ENCODE data around the gene ISG15.
"Not testable (repeated sequence)": the region's sequence is repeated elsewhere in the genome, so short reads cannot be mapped to it uniquely, and the experiment has no call there.

ISG15 gene

GRCh38 chr1:1030867-1031658, 17.8 kb downstream of the ISG15 start:
- DNase-seq (ENCODE audit: low spot score): not testable (repeated sequence)

DNA sequence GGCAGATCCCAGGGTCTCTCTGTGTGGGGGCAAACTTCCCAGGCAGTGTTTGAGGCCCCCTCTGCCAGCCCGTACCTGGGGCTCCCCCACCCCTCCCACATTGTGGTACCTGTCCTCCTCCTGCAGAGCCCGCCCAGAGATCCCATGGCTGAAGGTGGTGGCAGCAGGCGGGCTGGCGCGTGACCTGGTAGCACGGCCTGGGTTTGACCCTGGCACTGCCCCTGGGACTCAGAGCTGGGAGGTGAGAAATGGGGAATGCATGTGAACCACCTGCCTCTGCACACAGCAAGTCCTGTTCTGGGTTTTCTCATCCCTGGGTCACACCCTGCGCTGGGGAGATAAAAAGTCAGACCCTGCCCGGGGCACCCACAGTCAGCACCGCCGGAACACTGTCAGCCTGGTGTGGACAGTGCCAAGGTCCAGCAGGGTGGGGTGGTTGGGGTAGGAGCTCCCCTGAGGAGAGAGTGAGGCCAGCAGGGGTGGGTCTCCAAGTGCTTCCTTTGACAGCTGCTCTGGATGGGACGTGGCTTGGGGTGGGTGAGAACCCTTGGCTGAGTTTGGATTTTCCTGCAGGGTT, 18.4 kb downstream of the ISG15 start:
- DNase-seq (ENCODE audit: low spot score): no peak

GRCh38 chr1:1032424-1032823, 19.1 kb downstream of the ISG15 start:
- DNase-seq (ENCODE audit: low spot score): no peak

- peak; percentile 92 for DNase-seq (ENCODE audit: low spot score)
Observed at GRCh38 chr1:1033009-1033587, 19.8 kb downstream of the ISG15 start.

DNA sequence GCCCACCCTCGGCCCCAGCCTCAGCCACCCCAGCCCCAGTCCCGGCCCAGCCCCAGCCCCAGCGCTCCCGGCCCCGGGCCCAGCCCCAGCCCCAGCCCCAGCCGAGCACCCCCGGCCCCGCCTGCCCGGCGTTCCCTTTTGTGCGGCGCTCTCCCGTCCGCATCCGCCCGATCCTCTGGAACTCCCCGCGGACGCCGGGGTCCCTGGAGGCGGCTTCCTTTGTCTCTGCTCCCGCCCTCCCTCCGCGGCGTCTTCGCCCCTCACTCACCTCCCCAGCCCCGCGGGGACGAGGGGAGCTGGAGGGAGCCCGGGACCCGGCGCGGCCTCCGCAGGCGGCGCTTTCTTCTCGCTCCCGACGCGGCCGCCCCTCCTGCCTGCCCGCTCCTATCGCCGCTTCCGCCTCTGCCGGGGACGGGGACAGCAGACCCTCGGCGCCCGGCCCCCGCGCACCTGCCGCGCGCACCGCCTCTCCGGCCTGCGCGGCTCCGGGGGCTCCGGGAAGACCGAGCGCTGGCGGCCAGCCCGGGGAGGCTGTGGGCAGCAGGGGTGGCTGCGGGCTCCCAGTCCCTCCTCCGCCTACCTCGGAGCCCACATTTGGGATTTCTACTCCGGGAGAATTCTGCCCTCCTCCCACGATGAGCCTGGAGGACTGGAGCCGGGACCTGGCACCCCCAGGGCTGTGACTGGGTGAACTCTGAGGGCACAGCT, 20.6 kb downstream of the ISG15 start:
- DNase-seq (ENCODE audit: low spot score): no peak

GRCh38 chr1:1034439-1034781, 21.1 kb downstream of the ISG15 start:
- DNase-seq (ENCODE audit: low spot score): no peak

DNA sequence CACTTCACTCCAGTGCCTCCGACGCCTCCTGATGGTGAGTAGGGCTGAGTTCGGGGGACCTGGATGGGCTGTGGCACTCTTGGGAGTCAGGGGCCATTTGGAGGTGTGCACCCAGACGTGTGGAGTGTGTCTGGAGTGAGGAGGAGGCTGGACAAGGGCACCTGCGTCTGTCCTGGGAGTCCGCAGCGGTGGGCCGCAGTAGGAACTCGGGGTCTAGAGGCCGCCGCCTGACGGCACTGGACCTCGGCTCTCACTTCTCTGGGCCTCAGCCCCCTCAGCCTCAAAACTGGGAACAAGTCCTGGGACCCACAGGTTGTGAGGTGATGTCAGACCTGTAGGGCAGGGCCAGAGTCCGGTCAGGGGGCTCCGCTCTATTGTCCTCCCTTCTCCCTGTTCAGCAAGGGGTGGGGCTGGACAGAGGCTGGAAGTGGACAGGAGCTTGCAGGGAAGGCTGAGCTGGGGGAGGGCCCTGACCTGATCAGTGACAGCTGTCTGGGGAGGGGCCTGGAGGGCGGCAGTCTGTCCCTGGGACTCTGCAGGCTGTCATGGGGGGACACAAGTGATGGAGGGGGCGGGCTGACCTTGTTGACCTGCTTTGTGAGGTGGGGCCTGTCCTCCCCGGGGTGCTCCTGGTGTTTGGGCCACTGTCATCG, 22.1 kb downstream of the ISG15 start:
- no peak for DNase-seq (ENCODE audit: low spot score)

DNA sequence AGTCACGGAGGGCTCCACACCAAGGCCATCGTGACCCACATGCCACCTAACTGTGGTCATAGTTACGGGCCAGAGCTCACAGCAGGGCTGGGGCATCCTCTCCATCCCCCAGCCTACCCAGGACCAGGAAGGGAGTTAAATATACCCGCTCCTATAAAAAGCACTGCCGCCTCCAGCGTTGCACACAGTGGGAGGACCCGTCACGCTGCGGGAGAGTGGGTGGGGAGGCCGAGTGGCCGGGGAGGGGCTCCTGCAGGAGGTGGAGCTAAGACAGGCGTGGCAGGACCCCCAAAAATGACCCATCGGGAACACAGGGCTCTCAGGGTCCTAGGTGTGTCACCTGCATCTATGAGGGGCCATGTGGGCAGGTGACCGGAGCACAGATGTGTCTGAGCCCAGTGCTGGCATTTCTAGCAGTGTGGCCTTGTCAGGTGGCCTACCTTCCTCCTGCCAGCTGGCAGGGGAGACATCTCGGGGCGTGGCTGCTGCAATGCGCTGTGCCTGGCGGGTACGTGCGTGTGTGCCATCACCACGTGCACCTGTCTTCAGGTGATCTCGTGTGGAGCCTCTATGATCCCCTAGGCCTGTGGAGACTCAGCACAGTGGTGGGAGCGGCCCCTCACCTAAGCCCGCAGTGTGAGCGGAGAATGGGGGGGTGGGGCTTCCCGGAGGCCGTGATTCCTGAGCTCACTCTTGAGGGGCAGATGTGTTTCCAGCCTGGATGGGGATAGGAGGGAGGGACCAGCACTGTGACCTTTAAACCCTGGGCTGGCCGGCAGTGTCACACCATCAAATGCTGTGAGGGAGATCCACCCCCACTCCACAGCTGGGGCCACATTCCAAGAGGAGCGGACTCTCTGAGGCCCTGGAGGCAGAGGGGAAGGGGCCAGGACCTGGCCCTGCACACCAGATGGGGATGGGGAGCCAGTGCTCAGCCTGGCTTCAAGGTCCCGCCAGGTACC, 24.4 kb downstream of the ISG15 start:
- no peak for DNase-seq (ENCODE audit: low spot score)

DNA sequence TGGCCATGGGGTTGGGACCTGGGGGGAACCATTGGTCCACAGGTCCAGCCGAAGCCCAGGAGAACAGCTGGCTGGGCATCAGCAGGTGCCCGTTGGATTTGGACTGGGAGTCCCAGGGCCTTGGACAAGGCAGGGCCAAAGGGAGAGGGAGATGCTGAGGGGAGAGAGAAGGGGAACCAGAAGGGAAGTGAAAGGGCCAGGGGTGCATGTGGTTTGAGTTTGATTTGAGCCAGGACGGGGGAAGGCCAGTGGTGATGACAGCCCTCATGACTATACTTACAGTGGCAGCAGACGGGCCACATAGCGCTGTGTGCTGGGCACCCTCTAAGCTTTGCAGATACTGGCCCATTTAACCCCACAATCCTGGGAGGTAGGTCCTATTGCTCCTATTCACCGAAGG, 25.4 kb downstream of the ISG15 start:
- no peak for DNase-seq (ENCODE audit: low spot score)

GRCh38 chr1:1039145-1039910, 26.0 kb downstream of the ISG15 start:
- no peak for DNase-seq (ENCODE audit: low spot score)

GRCh38 chr1:1040004-1040991, 27.0 kb downstream of the ISG15 start:
- peak; percentile 94 for DNase-seq (ENCODE audit: low spot score)

DNA sequence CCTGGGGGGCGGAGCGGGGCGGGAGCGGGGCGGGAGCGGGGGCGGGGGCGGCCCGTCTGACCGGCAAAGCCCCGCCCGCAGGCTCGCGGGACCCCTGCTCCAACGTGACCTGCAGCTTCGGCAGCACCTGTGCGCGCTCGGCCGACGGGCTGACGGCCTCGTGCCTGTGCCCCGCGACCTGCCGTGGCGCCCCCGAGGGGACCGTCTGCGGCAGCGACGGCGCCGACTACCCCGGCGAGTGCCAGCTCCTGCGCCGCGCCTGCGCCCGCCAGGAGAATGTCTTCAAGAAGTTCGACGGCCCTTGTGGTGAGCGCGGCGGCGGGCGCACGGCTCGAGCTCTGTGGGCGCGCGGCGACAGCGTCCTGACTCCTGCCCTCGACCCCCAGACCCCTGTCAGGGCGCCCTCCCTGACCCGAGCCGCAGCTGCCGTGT, 27.8 kb downstream of the ISG15 start:
- DNase-seq (ENCODE audit: low spot score): no peak

- DNase-seq (ENCODE audit: low spot score): no peak
Observed at GRCh38 chr1:1041873-1042272, 28.6 kb downstream of the ISG15 start.

GRCh38 chr1:1042835-1043234, 29.5 kb downstream of the ISG15 start:
- DNase-seq (ENCODE audit: low spot score): no peak

DNA sequence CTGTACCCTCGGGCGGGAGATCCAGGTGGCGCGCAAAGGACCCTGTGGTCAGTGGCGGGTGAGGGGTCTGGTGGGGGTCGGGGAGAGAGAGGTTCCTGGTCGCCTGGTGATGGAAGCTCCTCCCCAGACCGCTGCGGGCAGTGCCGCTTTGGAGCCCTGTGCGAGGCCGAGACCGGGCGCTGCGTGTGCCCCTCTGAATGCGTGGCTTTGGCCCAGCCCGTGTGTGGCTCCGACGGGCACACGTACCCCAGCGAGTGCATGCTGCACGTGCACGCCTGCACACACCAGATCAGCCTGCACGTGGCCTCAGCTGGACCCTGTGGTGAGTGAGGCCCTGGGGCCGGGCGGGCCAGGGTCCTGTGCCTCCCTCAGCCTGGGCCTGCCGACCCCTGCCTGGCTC, 30.1 kb downstream of the ISG15 start:
- no peak for DNase-seq (ENCODE audit: low spot score)

- no peak for DNase-seq (ENCODE audit: low spot score)
Observed at GRCh38 chr1:1043921-1044320, 30.6 kb downstream of the ISG15 start.

GRCh38 chr1:1044455-1045078, 31.3 kb downstream of the ISG15 start:
- no peak for DNase-seq (ENCODE audit: low spot score)

DNA sequence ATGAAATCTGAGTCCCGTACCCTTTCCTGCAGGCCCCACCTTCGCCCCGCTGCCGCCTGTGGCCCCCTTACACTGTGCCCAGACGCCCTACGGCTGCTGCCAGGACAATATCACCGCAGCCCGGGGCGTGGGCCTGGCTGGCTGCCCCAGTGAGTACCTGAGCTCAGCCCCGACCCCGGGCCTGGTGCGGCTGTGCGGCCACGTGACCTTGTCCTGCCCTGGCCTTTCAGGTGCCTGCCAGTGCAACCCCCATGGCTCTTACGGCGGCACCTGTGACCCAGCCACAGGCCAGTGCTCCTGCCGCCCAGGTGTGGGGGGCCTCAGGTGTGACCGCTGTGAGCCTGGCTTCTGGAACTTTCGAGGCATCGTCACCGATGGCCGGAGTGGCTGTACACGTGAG, 31.8 kb downstream of the ISG15 start:
- DNase-seq (ENCODE audit: low spot score): no peak

GRCh38 chr1:1046243-1046642, 32.9 kb downstream of the ISG15 start:
- no peak for DNase-seq (ENCODE audit: low spot score)

Measured in germinal center (tissue), 1 donor.